Activated naive CD4-positive, alpha-beta T cell treated with anti-CD3 and anti-CD28 coated beads, Interleukin-2, amount 10 ng/mL, durations not matched to agents 7 days and 5 days (primary cell): ENCODE results near the gene YARS1.
A peak's percentile ranks its signal among the peaks of the same experiment; 100 is the strongest.

Experiments used
- CTCF ChIA-PET: fragments of 350-600 bp; sonication (Branson Sonifier 250); formaldehyde crosslinking; loops from one replicate; lab custom pipeline; 2021; ENCODE audit warnings: antibody characterized with exemption; lab: Charles Lee
- DNase-seq: peaks from one replicate; pipeline ENCODE4 v3.0.0-alpha.2; 2020
- H3K27ac Mint-ChIP-seq: one replicate; pipeline ENCODE4 v1.8.0; 2021; ENCODE audit warnings: mild to moderate bottlenecking, moderate library complexity, mixed read lengths
- H3K27me3 Mint-ChIP-seq: one replicate; pipeline ENCODE4 v1.8.0; 2021; ENCODE audit warnings: mild to moderate bottlenecking, mixed read lengths
- H3K36me3 Mint-ChIP-seq: one replicate; pipeline ENCODE4 v1.8.0; 2021; ENCODE audit warnings: mixed read lengths
- H3K4me1 Mint-ChIP-seq: one replicate; pipeline ENCODE4 v1.8.0; 2021; ENCODE audit warnings: mixed read lengths
- H3K4me3 Mint-ChIP-seq: one replicate; pipeline ENCODE4 v1.8.0; 2021; ENCODE audit warnings: mild to moderate bottlenecking, moderate library complexity, mixed read lengths
- H3K9me3 Mint-ChIP-seq: one replicate; pipeline ENCODE4 v1.8.0; 2021; ENCODE audit warnings: mixed read lengths

The YARS1 gene

GRCh38 chr1:32744071-32744425 lies 73.1 kb downstream of the YARS1 start:
- H3K27ac Mint-ChIP-seq = no peak overlapping the region
- CTCF ChIA-PET = no interaction called here
- H3K4me3 Mint-ChIP-seq = no peak overlapping the region
- H3K27me3 Mint-ChIP-seq = peaks cover 80% of the 10 kb centered on the region
- no peaks in the 10 kb centered on the region for H3K9me3 Mint-ChIP-seq
- peaks cover 7% of the 10 kb centered on the region for H3K4me1 Mint-ChIP-seq
- no peak for DNase-seq
- H3K36me3 Mint-ChIP-seq = no peaks in the 10 kb centered on the region

GRCh38 chr1:32743380-32744070 lies 73.6 kb downstream of the YARS1 start:
- peaks cover 7% of the 10 kb centered on the region for H3K4me1 Mint-ChIP-seq
- H3K4me3 Mint-ChIP-seq = no peak overlapping the region
- CTCF ChIA-PET = interaction anchor here (1.5 to 1.8 kb wide), 2 partner anchors 29 to 31 kb away, joined by 7 read pairs; no protein-coding TSS in a partner anchor
- DNase-seq = no peak
- H3K27me3 Mint-ChIP-seq = peaks cover 76% of the 10 kb centered on the region
- no peak overlapping the region for H3K27ac Mint-ChIP-seq
- H3K36me3 Mint-ChIP-seq = no peaks in the 10 kb centered on the region
- no peaks in the 10 kb centered on the region for H3K9me3 Mint-ChIP-seq

- H3K27ac Mint-ChIP-seq = no peak overlapping the region
- CTCF ChIA-PET = interaction anchor here (1.0 to 1.8 kb wide), 3 partner anchors 25 to 31 kb away, joined by 3 to 7 read pairs (median 7); no protein-coding TSS in a partner anchor
Observed at GRCh38 chr1:32742956-32743355, 74.2 kb downstream of the YARS1 start.

GRCh38 chr1:32742199-32742947 lies 74.8 kb downstream of the YARS1 start:
- Mint-ChIP-seq H3K27me3 (peaks cover 75% of the 10 kb centered on the region), H3K4me1 (peaks cover 7% of the 10 kb centered on the region), H3K4me3 (peak overlapping the region; percentile 57), H3K9me3 (no peaks in the 10 kb centered on the region), H3K27ac (no peak overlapping the region), H3K36me3 (no peaks in the 10 kb centered on the region)
- DNase-seq = no peak
- CTCF ChIA-PET = interaction anchor here (0.8 to 1.8 kb wide), 4 partner anchors 15 to 31 kb away, joined by 3 to 7 read pairs (median 5); no protein-coding TSS in a partner anchor

More at GRCh38 chr1:32742956-32743355, 74.2 kb downstream of the YARS1 start:
- Mint-ChIP-seq H3K4me3 (peak overlapping the region; percentile 57), H3K9me3 (no peaks in the 10 kb centered on the region), H3K36me3 (no peaks in the 10 kb centered on the region), H3K4me1 (peaks cover 7% of the 10 kb centered on the region), H3K27me3 (peaks cover 71% of the 10 kb centered on the region)
- DNase-seq = no peak

GRCh38 chr1:32741413-32742198 lies 75.6 kb downstream of the YARS1 start:
- no peak for DNase-seq
- no peaks in the 10 kb centered on the region for H3K9me3 Mint-ChIP-seq
- H3K27ac Mint-ChIP-seq = no peak overlapping the region
- H3K36me3 Mint-ChIP-seq = no peaks in the 10 kb centered on the region
- CTCF ChIA-PET = interaction anchor here (0.8 to 1.8 kb wide), 4 partner anchors 14 to 31 kb away, joined by 3 to 7 read pairs (median 5); no protein-coding TSS in a partner anchor
- peak overlapping the region; percentile 66 for H3K4me3 Mint-ChIP-seq
- peaks cover 75% of the 10 kb centered on the region for H3K27me3 Mint-ChIP-seq
- peaks cover 7% of the 10 kb centered on the region for H3K4me1 Mint-ChIP-seq

GRCh38 chr1:32741059-32741412 lies 76.1 kb downstream of the YARS1 start:
- CTCF ChIA-PET = no interaction called here
- Mint-ChIP-seq H3K36me3 (no peaks in the 10 kb centered on the region), H3K9me3 (no peaks in the 10 kb centered on the region), H3K27me3 (peaks cover 76% of the 10 kb centered on the region), H3K4me3 (peak overlapping the region; percentile 66), H3K4me1 (peaks cover 7% of the 10 kb centered on the region), H3K27ac (no peak overlapping the region)
- DNase-seq = no peak

- Mint-ChIP-seq H3K27ac (no peak overlapping the region), H3K9me3 (no peaks in the 10 kb centered on the region), H3K4me1 (peaks cover 2% of the 10 kb centered on the region), H3K27me3 (peaks cover 46% of the 10 kb centered on the region), H3K36me3 (no peaks in the 10 kb centered on the region), H3K4me3 (no peak overlapping the region)
- CTCF ChIA-PET = no interaction called here
- no peak for DNase-seq
Observed at GRCh38 chr1:32736812-32737791, 80.1 kb downstream of the YARS1 start.

- no peak overlapping the region for H3K4me3 Mint-ChIP-seq
- CTCF ChIA-PET = interaction anchor here (1.6 kb wide), 1 partner anchor 39 kb away, joined by 3 read pairs; no protein-coding TSS in a partner anchor
- peaks cover 34% of the 10 kb centered on the region for H3K27me3 Mint-ChIP-seq
- no peaks in the 10 kb centered on the region for H3K36me3 Mint-ChIP-seq
- no peak overlapping the region for H3K27ac Mint-ChIP-seq
- DNase-seq = no peak
- H3K9me3 Mint-ChIP-seq = no peaks in the 10 kb centered on the region
- H3K4me1 Mint-ChIP-seq = peaks cover 11% of the 10 kb centered on the region
Observed at GRCh38 chr1:32733582-32734321, 83.4 kb downstream of the YARS1 start.

GRCh38 chr1:32729254-32730046 lies 87.7 kb downstream of the YARS1 start:
- H3K36me3 Mint-ChIP-seq = no peaks in the 10 kb centered on the region
- no peak for DNase-seq
- peaks cover 29% of the 10 kb centered on the region for H3K4me1 Mint-ChIP-seq
- H3K27me3 Mint-ChIP-seq = peaks cover 33% of the 10 kb centered on the region
- H3K4me3 Mint-ChIP-seq = no peak overlapping the region
- H3K27ac Mint-ChIP-seq = no peak overlapping the region
- CTCF ChIA-PET = interaction anchor here (1.6 to 5.1 kb wide), 2 partner anchors 17 to 44 kb away, joined by 4 to 23 read pairs; no protein-coding TSS in a partner anchor
- H3K9me3 Mint-ChIP-seq = no peaks in the 10 kb centered on the region

GRCh38 chr1:32728413-32729077 lies 88.6 kb downstream of the YARS1 start:
- Mint-ChIP-seq H3K4me1 (peaks cover 30% of the 10 kb centered on the region), H3K9me3 (no peaks in the 10 kb centered on the region), H3K4me3 (no peak overlapping the region), H3K27me3 (peaks cover 29% of the 10 kb centered on the region), H3K36me3 (no peaks in the 10 kb centered on the region), H3K27ac (no peak overlapping the region)
- CTCF ChIA-PET = interaction anchor here (1.2 to 5.1 kb wide), 3 partner anchors 14 to 45 kb away, joined by 3 to 23 read pairs (median 4); no protein-coding TSS in a partner anchor
- no peak for DNase-seq

- peaks cover 30% of the 10 kb centered on the region for H3K4me1 Mint-ChIP-seq
- H3K9me3 Mint-ChIP-seq = no peaks in the 10 kb centered on the region
- H3K36me3 Mint-ChIP-seq = no peaks in the 10 kb centered on the region
- CTCF ChIA-PET = interaction anchor here (0.9 to 5.1 kb wide), 3 partner anchors 14 to 45 kb away, joined by 3 to 23 read pairs (median 3); no protein-coding TSS in a partner anchor
- H3K27me3 Mint-ChIP-seq = peaks cover 29% of the 10 kb centered on the region
- no peak for DNase-seq
- H3K4me3 Mint-ChIP-seq = no peak overlapping the region
- H3K27ac Mint-ChIP-seq = no peak overlapping the region
Observed at GRCh38 chr1:32727876-32728275, 89.3 kb downstream of the YARS1 start.
